Body of pancreas (tissue), 4 donors: ENCODE results near the gene ADGRD1. TPM values are rescaled to one million over a fixed set of nuclear protein-coding genes. Genes with fewer than 3 reads are reported as not detected.
A peak's percentile ranks its signal among the peaks of the same experiment; 100 is the strongest.

Experiments
- ATAC-seq: fragments of 150-250 bp; one replicate; pipeline ENCODE4 v1.9.1; 2016
- DNase-seq, 4 donors: peaks; one replicate each; pipeline ENCODE4 v3.0.0-alpha.2; 2019
- H3K27ac ChIP-seq, 4 donors: fragments of 200-600 bp; sonication (generic); 1 replicate in 3 of 4; 2 replicates in 1 of 4; pipeline versions ENCODE4 v1.5.1 to v1.6.1; 2016 to 2019; ENCODE audit warnings: mild to moderate bottlenecking in 1 of 4, mixed read lengths in 1 of 4, moderate library complexity in 1 of 4
- H3K27me3 ChIP-seq, 2 donors: fragments of 200-600 bp; sonication (generic); one replicate each; pipeline ENCODE4 v1.6.0; 2016; ENCODE audit warnings: mild to moderate bottlenecking in 1 of 2
- H3K36me3 ChIP-seq, 2 donors: fragments of 200-600 bp; sonication (generic); replicated peaks in 1 of 2; 2 replicates each; pipeline ENCODE4 v1.5.1; 2016; ENCODE audit warnings: low read depth in 2 of 2; ENCODE audit not compliant: insufficient read depth in 1 of 2
- H3K4me1 ChIP-seq: fragments of 200-600 bp; sonication (generic); one replicate; pipeline ENCODE4 v1.6.0; 2016
- H3K4me3 ChIP-seq, 2 donors: fragments of 200-600 bp; sonication (generic); 1 replicate in 1 of 2; 2 replicates in 1 of 2; pipeline ENCODE4 v1.5.1; 2016 to 2019
- H3K9me3 ChIP-seq, 3 donors: fragments of 200-600 bp; sonication (generic); 1 replicate in 2 of 3; 2 replicates in 1 of 3; pipeline ENCODE4 v1.5.1; 2016
- POLR2A ChIP-seq, 3 donors: fragments of 450-650 bp; IDR thresholded peaks; one replicate each; pipeline ENCODE4 v1.6.1; 2016; ENCODE audit warnings: antibody characterized with exemption in 3 of 3, mild to moderate bottlenecking in 2 of 3
- WGBS, 2 donors: methylation state at CpG; one replicate each; pipeline ENCODE4 v1.1.5; 2017; 5-methylcytosine and 5-hydroxymethylcytosine counted together
- intact Hi-C: fragments of 100-400 bp; cut with DNase I; formaldehyde crosslinking; loops from one replicate; pipeline ENCODE4 v1.15.1; 2023
- total RNA-seq, 2 donors: library from RNA; depleted of rRNA; stranded (reverse); fragments of >200 nt; gene quantifications; one replicate each; pipeline ENCODE4 v1.1.0, GENCODE V29; 2016
- TF ChIP-seq, protein P1 (sequence below), 7 experiments: fragments of 450-650 bp in 4 of 7; fragments of 200-600 bp in 3 of 7; sonication (generic) in 3 of 7; IDR thresholded peaks; one replicate each; pipeline ENCODE4 v1.5.1; 2016 to 2019; ENCODE audit warnings: antibody characterized with exemption in 7 of 7

Gene ADGRD1
- total RNA-seq, 2 donors from 2014 or later, result 4.4 to 4.9 TPM

DNA sequence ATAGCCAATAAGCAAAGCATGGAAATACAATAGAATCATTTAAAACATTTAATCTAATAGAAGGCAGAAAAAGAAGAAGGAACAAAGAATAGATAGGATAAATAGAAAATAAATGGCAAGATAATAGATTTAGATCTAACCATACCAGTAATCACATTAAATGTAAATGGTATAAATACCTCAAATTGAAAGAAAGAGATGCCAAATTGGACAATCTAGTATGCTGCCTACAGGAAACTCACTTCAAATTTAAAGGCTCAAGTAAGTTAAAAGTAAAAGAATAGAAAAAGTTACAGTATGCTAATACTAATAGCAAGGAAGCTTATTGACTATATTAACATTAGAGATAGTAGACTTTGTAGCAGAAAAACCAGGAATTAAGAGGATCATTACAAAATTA, 41.8 kb upstream of the ADGRD1 start:
- Histone ChIP-seq H3K36me3 (no peaks in the 10 kb centered on the region), H3K27ac (no peak overlapping the region), H3K9me3 (no peaks in the 10 kb centered on the region), H3K27me3 (no peaks in the 10 kb centered on the region), H3K4me3 (no peak overlapping the region), H3K4me1 (peaks cover 11% of the 10 kb centered on the region)
- DNase-seq, result no peak
- ATAC-seq, result no peak
- TF ChIP-seq, protein P1, sequence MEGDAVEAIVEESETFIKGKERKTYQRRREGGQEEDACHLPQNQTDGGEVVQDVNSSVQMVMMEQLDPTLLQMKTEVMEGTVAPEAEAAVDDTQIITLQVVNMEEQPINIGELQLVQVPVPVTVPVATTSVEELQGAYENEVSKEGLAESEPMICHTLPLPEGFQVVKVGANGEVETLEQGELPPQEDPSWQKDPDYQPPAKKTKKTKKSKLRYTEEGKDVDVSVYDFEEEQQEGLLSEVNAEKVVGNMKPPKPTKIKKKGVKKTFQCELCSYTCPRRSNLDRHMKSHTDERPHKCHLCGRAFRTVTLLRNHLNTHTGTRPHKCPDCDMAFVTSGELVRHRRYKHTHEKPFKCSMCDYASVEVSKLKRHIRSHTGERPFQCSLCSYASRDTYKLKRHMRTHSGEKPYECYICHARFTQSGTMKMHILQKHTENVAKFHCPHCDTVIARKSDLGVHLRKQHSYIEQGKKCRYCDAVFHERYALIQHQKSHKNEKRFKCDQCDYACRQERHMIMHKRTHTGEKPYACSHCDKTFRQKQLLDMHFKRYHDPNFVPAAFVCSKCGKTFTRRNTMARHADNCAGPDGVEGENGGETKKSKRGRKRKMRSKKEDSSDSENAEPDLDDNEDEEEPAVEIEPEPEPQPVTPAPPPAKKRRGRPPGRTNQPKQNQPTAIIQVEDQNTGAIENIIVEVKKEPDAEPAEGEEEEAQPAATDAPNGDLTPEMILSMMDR (IDR thresholded peaks at IDR 0.05), result no peak
- no peak for TF ChIP-seq POLR2A (IDR thresholded peaks at IDR 0.05)
- intact Hi-C loops, result no loop called here

DNA sequence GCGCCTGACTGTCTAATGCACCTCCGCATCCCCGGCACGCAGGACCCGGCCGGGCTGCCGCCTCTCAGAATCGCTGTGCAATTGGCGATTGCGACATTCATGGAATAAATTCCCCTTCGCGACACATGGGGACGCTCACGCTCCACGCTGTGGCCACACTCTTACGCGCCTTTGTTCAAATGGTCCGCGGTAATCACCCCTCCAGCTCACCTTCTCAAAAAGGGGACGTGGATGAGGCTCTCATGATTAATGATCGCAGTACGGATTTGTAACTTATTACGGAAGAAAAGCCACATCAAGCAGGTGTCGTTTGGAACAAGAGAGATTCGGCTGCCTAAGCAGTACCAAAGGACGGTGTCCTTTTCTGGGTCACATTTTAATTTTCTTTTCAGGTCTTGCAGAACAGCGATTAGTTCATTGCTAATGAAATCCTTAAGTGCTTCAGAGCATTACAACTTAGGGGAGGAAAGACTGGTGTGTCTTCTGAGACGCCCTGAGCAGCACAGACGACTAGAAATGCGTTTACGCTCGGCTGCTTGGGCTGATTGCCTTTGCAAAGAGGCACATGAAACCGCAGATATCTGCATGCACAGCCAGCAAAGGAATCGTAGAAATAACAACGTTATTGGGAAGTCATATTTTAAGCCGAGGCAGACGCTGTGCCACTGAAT, 37.3 kb upstream of the ADGRD1 start:
- no peaks in the 10 kb centered on the region for H3K9me3 ChIP-seq
- DNase-seq (peak; percentile 59 to 66 (median 62)), ATAC-seq (peak; percentile 83)
- H3K27me3 ChIP-seq, result no peaks in the 10 kb centered on the region
- no peak overlapping the region for H3K27ac ChIP-seq
- intact Hi-C loops, result no loop called here
- peaks cover 11% of the 10 kb centered on the region for H3K4me1 ChIP-seq
- H3K36me3 ChIP-seq, result no peaks in the 10 kb centered on the region
- TF ChIP-seq, protein P1 (IDR thresholded peaks at IDR 0.05), result peak; percentile 81 to 97 (median 96)
- no peak for TF ChIP-seq POLR2A (IDR thresholded peaks at IDR 0.05)
- no peak overlapping the region for H3K4me3 ChIP-seq
- 7 to 8% methylated on average over 36 of the region's 37 CpGs for WGBS, 2 donors

DNA sequence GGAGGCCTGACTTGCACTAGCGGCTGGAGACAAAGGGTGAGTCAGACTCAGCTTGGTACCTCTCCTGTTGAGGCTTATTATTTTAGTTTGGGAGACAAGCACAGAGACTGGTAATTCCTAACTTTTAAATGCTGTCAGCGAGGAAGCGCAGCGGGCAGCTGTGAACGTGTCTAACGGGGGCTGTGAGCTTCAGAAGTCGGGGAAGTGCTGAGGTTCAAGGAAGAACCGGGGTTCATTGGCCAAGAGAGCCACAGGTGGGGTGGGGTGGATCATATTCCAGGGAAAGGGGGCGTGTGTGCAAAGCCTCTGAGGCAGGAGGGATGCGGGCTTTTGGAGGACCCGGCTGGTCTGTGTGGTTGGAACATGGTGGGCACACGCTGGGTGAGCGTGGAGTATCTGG, 36.1 kb upstream of the ADGRD1 start:
- Histone ChIP-seq H3K4me1 (peaks cover 11% of the 10 kb centered on the region), H3K27ac (no peak overlapping the region), H3K9me3 (no peaks in the 10 kb centered on the region), H3K4me3 (no peak overlapping the region), H3K27me3 (no peaks in the 10 kb centered on the region), H3K36me3 (no peaks in the 10 kb centered on the region)
- intact Hi-C loops, result no loop called here
- WGBS, 2 donors, result 79 to 86% methylated on average over 12 to 13 of the region's 13 CpGs
- ATAC-seq, result no peak
- TF ChIP-seq, protein P1 (IDR thresholded peaks at IDR 0.05), result no peak
- no peak for TF ChIP-seq POLR2A (IDR thresholded peaks at IDR 0.05)
- DNase-seq, result no peak

DNA sequence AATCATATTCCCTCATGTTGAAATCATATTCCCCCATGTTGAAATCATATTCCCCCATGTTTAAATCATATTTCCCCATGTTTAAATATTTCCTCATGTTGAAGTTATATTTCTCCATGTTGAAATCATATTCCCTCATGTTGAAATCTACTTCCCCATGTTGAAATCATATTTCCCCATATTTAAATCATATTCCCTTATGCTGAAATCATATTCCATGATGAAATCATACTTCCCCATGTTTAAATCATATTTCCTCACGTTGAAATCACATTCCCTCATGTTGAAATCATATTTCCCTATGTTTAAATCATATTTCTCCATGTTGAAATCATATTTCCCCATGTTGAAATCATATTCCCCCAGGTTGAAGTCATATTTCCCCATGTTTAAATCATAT, 34.6 kb upstream of the ADGRD1 start:
- 17 to 23% methylated on average over 1 of the region's 1 CpG for WGBS, 2 donors
- H3K9me3 ChIP-seq, result no peaks in the 10 kb centered on the region
- ATAC-seq (no peak), DNase-seq (no peak)
- no peaks in the 10 kb centered on the region for H3K27me3 ChIP-seq
- H3K4me3 ChIP-seq, result no peak overlapping the region
- intact Hi-C loops, result no loop called here
- TF ChIP-seq, protein P1 (IDR thresholded peaks at IDR 0.05), result no peak
- no peak for TF ChIP-seq POLR2A (IDR thresholded peaks at IDR 0.05)
- H3K4me1 ChIP-seq, result peaks cover 11% of the 10 kb centered on the region
- H3K36me3 ChIP-seq, result no peaks in the 10 kb centered on the region
- no peak overlapping the region for H3K27ac ChIP-seq

DNA sequence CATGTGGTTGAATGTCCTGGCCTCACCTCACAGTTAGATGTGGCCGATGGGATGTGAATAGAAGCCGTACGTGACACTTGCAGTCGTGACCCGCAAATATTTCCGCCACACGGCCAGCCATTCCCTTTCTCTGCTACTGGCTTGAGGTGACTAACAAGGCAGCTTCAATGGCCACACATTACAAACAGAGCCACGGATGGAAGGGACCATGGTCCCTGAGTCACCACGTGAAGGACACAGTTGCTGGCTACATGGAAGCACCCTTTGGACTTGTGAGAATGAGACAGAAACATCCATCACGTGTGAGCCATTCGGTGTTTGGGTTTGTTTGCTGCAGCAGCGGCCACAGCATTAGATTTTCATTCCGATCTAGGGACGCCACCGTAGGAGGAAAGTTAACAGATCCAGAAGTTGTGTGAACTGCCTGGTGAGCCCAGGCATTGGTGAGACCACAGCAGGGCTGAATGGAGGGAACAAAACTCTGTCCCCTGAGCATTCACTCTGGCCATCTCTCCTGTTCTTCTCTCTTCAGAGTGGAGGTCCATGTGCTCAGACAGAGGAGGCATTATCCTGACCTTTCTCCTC, 33.5 kb upstream of the ADGRD1 start:
- intact Hi-C loops, result loop anchor here (10.0 kb wide), 1 partner anchor 215 kb away; no protein-coding TSS in a partner anchor
- TF ChIP-seq POLR2A (IDR thresholded peaks at IDR 0.05), result no peak
- TF ChIP-seq, protein P1 (IDR thresholded peaks at IDR 0.05), result no peak
- H3K27ac ChIP-seq, result no peak overlapping the region

More for the DNA sequence above, 33.5 kb upstream of the ADGRD1 start:
- ATAC-seq, result no peak
- no peak for DNase-seq
- Histone ChIP-seq H3K36me3 (no peaks in the 10 kb centered on the region), H3K4me1 (peaks cover 11% of the 10 kb centered on the region), H3K27me3 (no peaks in the 10 kb centered on the region), H3K9me3 (no peaks in the 10 kb centered on the region), H3K4me3 (no peak overlapping the region)
- WGBS, 2 donors, result 62 to 70% methylated on average over 15 of the region's 15 CpGs
